Measurements from ENCODE around the gene ARHGEF9.

ARHGEF9 gene

DNA sequence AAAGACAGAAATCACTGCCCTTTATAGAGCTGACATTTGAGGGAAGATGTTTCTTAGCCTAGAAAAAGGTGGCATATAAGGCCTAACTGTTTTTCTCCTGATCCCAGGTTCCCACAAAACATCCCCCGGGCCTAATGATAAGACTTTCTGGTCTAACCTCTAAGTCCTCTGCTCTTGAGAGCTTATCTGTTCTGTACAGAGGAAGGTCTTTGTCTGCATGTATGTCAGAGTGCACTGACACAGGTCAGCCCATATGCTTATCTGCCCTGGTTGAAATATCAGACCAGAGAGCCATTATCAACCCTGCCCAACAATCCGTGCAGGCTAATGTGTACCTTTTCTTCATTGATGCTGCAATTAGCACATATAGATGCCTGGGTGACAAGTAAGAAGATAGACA lies 76.2 kb downstream of the ARHGEF9 start:
- H3K9me2 ChIP-seq (replicated peaks; ENCODE audit: insufficient read depth, low read length), result no peaks in the 10 kb centered on the region
- H3K79me2 ChIP-seq (ENCODE audit: insufficient read depth, low read length), result no peaks in the 10 kb centered on the region
- no peaks in the 10 kb centered on the region for H3K9me3 ChIP-seq (ENCODE audit: insufficient read depth, low read length)
- H3K4me3 ChIP-seq (ENCODE audit: insufficient read depth, low read length, poor library complexity, severe bottlenecking), result no peak overlapping the region
- no peak overlapping the region for H3K27ac ChIP-seq (ENCODE audit: low read depth, low read length)
- TF ChIP-seq EZH2phosphoT487 (conservative IDR thresholded peaks at IDR 0.05; ENCODE audit: low read length), result no peak
- TF ChIP-seq, protein P1, sequence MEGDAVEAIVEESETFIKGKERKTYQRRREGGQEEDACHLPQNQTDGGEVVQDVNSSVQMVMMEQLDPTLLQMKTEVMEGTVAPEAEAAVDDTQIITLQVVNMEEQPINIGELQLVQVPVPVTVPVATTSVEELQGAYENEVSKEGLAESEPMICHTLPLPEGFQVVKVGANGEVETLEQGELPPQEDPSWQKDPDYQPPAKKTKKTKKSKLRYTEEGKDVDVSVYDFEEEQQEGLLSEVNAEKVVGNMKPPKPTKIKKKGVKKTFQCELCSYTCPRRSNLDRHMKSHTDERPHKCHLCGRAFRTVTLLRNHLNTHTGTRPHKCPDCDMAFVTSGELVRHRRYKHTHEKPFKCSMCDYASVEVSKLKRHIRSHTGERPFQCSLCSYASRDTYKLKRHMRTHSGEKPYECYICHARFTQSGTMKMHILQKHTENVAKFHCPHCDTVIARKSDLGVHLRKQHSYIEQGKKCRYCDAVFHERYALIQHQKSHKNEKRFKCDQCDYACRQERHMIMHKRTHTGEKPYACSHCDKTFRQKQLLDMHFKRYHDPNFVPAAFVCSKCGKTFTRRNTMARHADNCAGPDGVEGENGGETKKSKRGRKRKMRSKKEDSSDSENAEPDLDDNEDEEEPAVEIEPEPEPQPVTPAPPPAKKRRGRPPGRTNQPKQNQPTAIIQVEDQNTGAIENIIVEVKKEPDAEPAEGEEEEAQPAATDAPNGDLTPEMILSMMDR (IDR thresholded peaks at IDR 0.05; ENCODE audit: insufficient read depth, low read length, poor library complexity, severe bottlenecking), result no peak
- H2AFZ ChIP-seq (ENCODE audit: low read depth, low read length, severe bottlenecking), result no peak overlapping the region
- H3F3A ChIP-seq (ENCODE audit: insufficient read depth), result no peaks in the 10 kb centered on the region
- no peak overlapping the region for H3K4me2 ChIP-seq (ENCODE audit: low read depth, low read length, poor library complexity, severe bottlenecking)
- H3K36me3 ChIP-seq (ENCODE audit: low read length), result peaks cover 5% of the 10 kb centered on the region; the same call in 1 of the 2 replicates
- H4K20me1 ChIP-seq (ENCODE audit: low read depth, low read length), result no peaks in the 10 kb centered on the region
- H3K9ac ChIP-seq (ENCODE audit: low read length), result no peak overlapping the region
- H3K27me3 ChIP-seq (ENCODE audit: low read length), result no peaks in the 10 kb centered on the region

- Histone ChIP-seq H3K36me3 (ENCODE audit: low read length) (peaks cover 6% of the 10 kb centered on the region; the same call in 1 of the 2 replicates), H3K9me2 (replicated peaks; ENCODE audit: insufficient read depth, low read length) (no peaks in the 10 kb centered on the region), H3F3A (ENCODE audit: insufficient read depth) (no peaks in the 10 kb centered on the region), H3K9ac (ENCODE audit: low read length) (no peak overlapping the region), H3K4me2 (ENCODE audit: low read depth, low read length, poor library complexity, severe bottlenecking) (no peak overlapping the region), H2AFZ (ENCODE audit: low read depth, low read length, severe bottlenecking) (no peak overlapping the region), H3K79me2 (ENCODE audit: insufficient read depth, low read length) (no peaks in the 10 kb centered on the region), H3K4me3 (ENCODE audit: insufficient read depth, low read length, poor library complexity, severe bottlenecking) (no peak overlapping the region), H3K27ac (ENCODE audit: low read depth, low read length) (no peak overlapping the region), H3K9me3 (ENCODE audit: insufficient read depth, low read length) (no peaks in the 10 kb centered on the region), H4K20me1 (ENCODE audit: low read depth, low read length) (no peaks in the 10 kb centered on the region), H3K27me3 (ENCODE audit: low read length) (no peaks in the 10 kb centered on the region)
- TF ChIP-seq, protein P1 (IDR thresholded peaks at IDR 0.05; ENCODE audit: insufficient read depth, low read length, poor library complexity, severe bottlenecking), result no peak
- TF ChIP-seq EZH2phosphoT487 (conservative IDR thresholded peaks at IDR 0.05; ENCODE audit: low read length), result no peak
Observed at GRCh38 chrX:63702556-63702955, 82.5 kb downstream of the ARHGEF9 start.

DNA sequence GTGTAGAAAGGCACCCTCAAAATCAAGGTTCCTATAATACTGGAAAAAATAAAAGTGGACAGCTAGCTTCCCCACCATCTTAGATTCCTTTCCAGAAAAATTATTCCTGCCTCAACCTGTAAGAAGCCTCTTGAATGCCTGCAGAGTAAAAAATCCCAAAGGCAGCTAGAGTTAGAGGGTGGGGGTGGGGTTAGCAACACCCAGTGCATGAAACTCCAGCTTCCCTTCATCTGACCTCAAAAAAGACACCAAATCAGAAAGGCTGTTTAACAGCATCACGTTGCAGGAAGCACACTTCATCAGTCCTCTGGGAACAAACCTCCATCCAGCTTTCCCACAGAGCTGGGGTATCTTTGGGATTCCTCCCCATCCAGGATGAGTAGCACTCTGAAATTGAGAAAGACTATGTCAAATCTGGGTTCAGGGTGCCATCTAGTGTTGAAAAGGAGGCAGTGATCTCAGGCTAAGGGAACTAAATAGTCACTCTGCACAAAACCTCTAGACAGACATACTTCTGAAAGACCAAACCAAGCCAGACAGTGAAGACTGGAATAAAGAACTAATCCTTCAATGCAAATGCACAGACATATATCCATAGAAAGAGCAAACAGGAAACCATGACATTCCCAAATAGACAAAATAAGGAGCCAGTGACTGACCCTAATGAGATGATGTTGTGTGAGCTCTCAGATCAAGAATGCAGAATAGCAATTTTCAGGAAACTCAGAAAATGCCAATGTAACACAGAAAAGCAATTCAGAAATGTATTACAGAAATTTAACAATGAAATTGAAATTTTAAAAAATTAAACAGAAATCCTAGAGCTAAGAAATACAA lies 97.9 kb downstream of the ARHGEF9 start:
- TF ChIP-seq, protein P1 (IDR thresholded peaks at IDR 0.05; ENCODE audit: insufficient read depth, low read length, poor library complexity, severe bottlenecking), result peak; percentile 46
- TF ChIP-seq EZH2phosphoT487 (conservative IDR thresholded peaks at IDR 0.05; ENCODE audit: low read length), result no peak
- Histone ChIP-seq H3K9me3 (ENCODE audit: insufficient read depth, low read length) (no peaks in the 10 kb centered on the region), H3K27ac (ENCODE audit: low read depth, low read length) (no peak overlapping the region), H4K20me1 (ENCODE audit: low read depth, low read length) (no peaks in the 10 kb centered on the region), H3K36me3 (ENCODE audit: low read length) (peaks cover 6% of the 10 kb centered on the region; the same call in 1 of the 2 replicates), H3K4me2 (ENCODE audit: low read depth, low read length, poor library complexity, severe bottlenecking) (no peak overlapping the region), H3K9ac (ENCODE audit: low read length) (no peak overlapping the region), H3K4me3 (ENCODE audit: insufficient read depth, low read length, poor library complexity, severe bottlenecking) (no peak overlapping the region), H3K79me2 (ENCODE audit: insufficient read depth, low read length) (no peaks in the 10 kb centered on the region), H3K27me3 (ENCODE audit: low read length) (no peaks in the 10 kb centered on the region), H2AFZ (ENCODE audit: low read depth, low read length, severe bottlenecking) (no peak overlapping the region), H3F3A (ENCODE audit: insufficient read depth) (no peaks in the 10 kb centered on the region), H3K9me2 (replicated peaks; ENCODE audit: insufficient read depth, low read length) (no peaks in the 10 kb centered on the region)
